ENCODE measurements around the gene ERVFRD-1.
"Not testable (repeated sequence)": the region's sequence is repeated elsewhere in the genome, so short reads cannot be mapped to it uniquely, and the experiment has no call there.

ERVFRD-1 gene

GRCh38 chr6:11087141-11087812 is 24.2 kb downstream of the ERVFRD-1 start:
- not testable (repeated sequence) for H3K27ac ChIP-seq (ENCODE audit: low read depth, low read length, severe bottlenecking); H3K4me1 ChIP-seq (ENCODE audit: control insufficient read depth, insufficient read depth, low read length, poor library complexity, severe bottlenecking); H3K36me3 ChIP-seq (ENCODE audit: control insufficient read depth, insufficient read depth, low read length); H3K4me3 ChIP-seq (ENCODE audit: extremely low read depth, insufficient read depth, low read length, poor library complexity, severe bottlenecking); H3K9me3 ChIP-seq (ENCODE audit: control insufficient read depth, low read length)
- WGBS, 2 experiments (ENCODE audit: insufficient coverage in 2 of 2) = 94 to 95% methylated on average over 38 to 46 of the region's 47 CpGs

- Histone ChIP-seq H3K9me3 (ENCODE audit: control insufficient read depth, low read length) (no peaks in the 10 kb centered on the region), H3K36me3 (ENCODE audit: control insufficient read depth, insufficient read depth, low read length) (no peaks in the 10 kb centered on the region), H3K4me3 (ENCODE audit: extremely low read depth, insufficient read depth, low read length, poor library complexity, severe bottlenecking) (no peak overlapping the region), H3K4me1 (ENCODE audit: control insufficient read depth, insufficient read depth, low read length, poor library complexity, severe bottlenecking) (peaks cover 7% of the 10 kb centered on the region), H3K27ac (ENCODE audit: low read depth, low read length, severe bottlenecking) (peak overlapping the region; percentile 74)
- 0% methylated on average over 1 of the region's 3 CpGs; no CpG with 5 or more reads in 1 of the 2 experiments for WGBS, 2 experiments (ENCODE audit: insufficient coverage in 2 of 2)
Observed at GRCh38 chr6:11085758-11086435, 25.6 kb downstream of the ERVFRD-1 start.

GRCh38 chr6:11083956-11084355 is 27.6 kb downstream of the ERVFRD-1 start:
- no peak overlapping the region for H3K4me3 ChIP-seq (ENCODE audit: extremely low read depth, insufficient read depth, low read length, poor library complexity, severe bottlenecking)
- WGBS, 2 experiments (ENCODE audit: insufficient coverage in 2 of 2) = 90% methylated on average over 3 to 4 of the region's 5 CpGs
- peaks cover 7% of the 10 kb centered on the region for H3K4me1 ChIP-seq (ENCODE audit: control insufficient read depth, insufficient read depth, low read length, poor library complexity, severe bottlenecking)
- H3K27ac ChIP-seq (ENCODE audit: low read depth, low read length, severe bottlenecking) = no peak overlapping the region
- no peaks in the 10 kb centered on the region for H3K36me3 ChIP-seq (ENCODE audit: control insufficient read depth, insufficient read depth, low read length)
- no peaks in the 10 kb centered on the region for H3K9me3 ChIP-seq (ENCODE audit: control insufficient read depth, low read length)

DNA sequence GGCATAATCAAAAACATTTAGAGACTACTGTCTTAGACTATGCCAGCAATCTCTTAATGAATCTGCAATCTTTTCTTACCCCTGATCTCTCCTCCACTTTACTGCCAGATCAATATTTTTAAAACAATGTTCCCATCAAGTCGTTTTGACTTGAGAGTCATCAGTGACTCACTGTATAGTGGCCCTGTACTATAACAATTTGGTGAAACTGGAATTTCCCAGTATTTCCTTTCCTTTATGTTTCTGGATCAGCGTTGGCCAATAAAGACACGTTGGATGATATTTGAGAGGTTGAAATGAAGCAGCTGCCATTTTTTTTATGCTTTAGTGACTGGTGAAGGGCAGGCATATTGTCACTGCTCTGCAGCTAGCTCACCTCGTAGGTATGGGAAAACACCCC is 28.0 kb downstream of the ERVFRD-1 start:
- Histone ChIP-seq H3K36me3 (ENCODE audit: control insufficient read depth, insufficient read depth, low read length) (no peaks in the 10 kb centered on the region), H3K4me3 (ENCODE audit: extremely low read depth, insufficient read depth, low read length, poor library complexity, severe bottlenecking) (no peak overlapping the region), H3K4me1 (ENCODE audit: control insufficient read depth, insufficient read depth, low read length, poor library complexity, severe bottlenecking) (peaks cover 7% of the 10 kb centered on the region), H3K9me3 (ENCODE audit: control insufficient read depth, low read length) (no peaks in the 10 kb centered on the region), H3K27ac (ENCODE audit: low read depth, low read length, severe bottlenecking) (no peak overlapping the region)
- 80 to 100% methylated on average over 1 to 3 of the region's 4 CpGs for WGBS, 2 experiments (ENCODE audit: insufficient coverage in 2 of 2)

DNA sequence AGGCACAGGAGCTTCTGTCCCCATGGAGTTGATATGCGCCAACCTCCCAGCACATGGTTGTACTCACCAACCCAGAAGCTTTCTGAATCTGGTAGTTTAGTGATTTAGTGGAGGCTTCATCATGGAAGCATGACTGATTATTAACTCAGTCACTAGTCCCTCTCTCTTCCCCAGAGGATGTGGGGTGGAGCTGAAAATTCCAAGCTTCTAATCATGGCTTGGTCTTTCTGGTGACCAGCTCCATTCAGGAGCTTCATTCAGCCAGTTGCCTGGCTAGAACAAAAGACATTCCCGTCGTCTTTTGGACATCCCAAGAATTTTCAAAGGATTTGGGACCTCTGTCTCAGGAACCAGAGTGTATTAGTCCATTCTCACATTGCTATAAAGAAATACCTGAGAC is 31.2 kb downstream of the ERVFRD-1 start:
- no peaks in the 10 kb centered on the region for H3K4me1 ChIP-seq (ENCODE audit: control insufficient read depth, insufficient read depth, low read length, poor library complexity, severe bottlenecking)
- H3K36me3 ChIP-seq (ENCODE audit: control insufficient read depth, insufficient read depth, low read length) = no peaks in the 10 kb centered on the region
- no peak overlapping the region for H3K27ac ChIP-seq (ENCODE audit: low read depth, low read length, severe bottlenecking)
- WGBS, 2 experiments (ENCODE audit: insufficient coverage in 2 of 2) = 80% methylated on average over 2 of the region's 3 CpGs; no CpG with 5 or more reads in 1 of the 2 experiments
- no peaks in the 10 kb centered on the region for H3K9me3 ChIP-seq (ENCODE audit: control insufficient read depth, low read length)
- no peak overlapping the region for H3K4me3 ChIP-seq (ENCODE audit: extremely low read depth, insufficient read depth, low read length, poor library complexity, severe bottlenecking)

DNA sequence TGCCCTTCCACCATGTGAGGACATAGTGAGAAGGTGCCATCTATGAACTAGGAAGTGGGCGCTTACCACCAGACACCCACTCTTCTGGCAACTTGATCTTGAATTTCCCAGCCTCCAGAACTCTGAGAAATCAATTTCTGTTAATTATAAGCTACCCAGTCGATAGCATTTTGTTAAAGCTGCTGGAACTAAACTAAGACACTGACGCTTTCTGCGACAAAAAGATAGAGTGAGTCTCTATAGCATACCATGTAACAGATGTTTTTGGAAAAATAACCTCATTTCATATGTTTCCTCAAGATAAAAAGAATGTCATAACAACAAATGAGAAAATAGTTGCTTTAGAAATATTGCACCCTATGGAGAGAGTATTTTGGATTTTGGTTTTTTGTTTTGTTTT is 33.3 kb downstream of the ERVFRD-1 start:
- no peak overlapping the region for H3K27ac ChIP-seq (ENCODE audit: low read depth, low read length, severe bottlenecking)
- H3K36me3 ChIP-seq (ENCODE audit: control insufficient read depth, insufficient read depth, low read length) = no peaks in the 10 kb centered on the region
- H3K9me3 ChIP-seq (ENCODE audit: control insufficient read depth, low read length) = no peaks in the 10 kb centered on the region
- no peaks in the 10 kb centered on the region for H3K4me1 ChIP-seq (ENCODE audit: control insufficient read depth, insufficient read depth, low read length, poor library complexity, severe bottlenecking)
- H3K4me3 ChIP-seq (ENCODE audit: extremely low read depth, insufficient read depth, low read length, poor library complexity, severe bottlenecking) = no peak overlapping the region
- WGBS, 2 experiments (ENCODE audit: insufficient coverage in 2 of 2) = 96 to 100% methylated on average over 1 to 4 of the region's 4 CpGs

DNA sequence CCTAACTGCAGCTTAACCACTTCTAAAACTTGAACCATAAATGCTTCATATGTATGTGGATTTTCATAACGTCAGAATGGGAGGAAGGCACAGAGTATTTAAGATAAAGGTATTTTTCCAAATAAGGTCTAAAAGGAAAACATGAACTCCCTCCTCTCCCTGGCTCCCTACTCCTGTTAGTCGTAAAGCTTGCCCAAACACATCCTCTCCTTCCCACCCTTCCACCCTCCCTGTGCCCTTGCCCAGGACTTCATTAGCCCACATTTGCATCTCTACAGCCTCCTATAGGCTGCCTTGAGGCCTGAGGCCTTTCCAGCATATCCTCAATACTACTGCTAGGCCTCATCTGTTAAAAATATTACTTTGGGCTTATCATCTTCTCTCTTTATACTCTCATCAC is 35.0 kb downstream of the ERVFRD-1 start:
- Histone ChIP-seq H3K4me1 (ENCODE audit: control insufficient read depth, insufficient read depth, low read length, poor library complexity, severe bottlenecking) (no peaks in the 10 kb centered on the region), H3K36me3 (ENCODE audit: control insufficient read depth, insufficient read depth, low read length) (no peaks in the 10 kb centered on the region), H3K27ac (ENCODE audit: low read depth, low read length, severe bottlenecking) (no peak overlapping the region), H3K9me3 (ENCODE audit: control insufficient read depth, low read length) (no peaks in the 10 kb centered on the region), H3K4me3 (ENCODE audit: extremely low read depth, insufficient read depth, low read length, poor library complexity, severe bottlenecking) (no peak overlapping the region)
- WGBS, 2 experiments (ENCODE audit: insufficient coverage in 2 of 2) = 57 to 86% methylated on average over 1 of the region's 2 CpGs

GRCh38 chr6:11072101-11072500 is 39.4 kb downstream of the ERVFRD-1 start:
- WGBS, 2 experiments (ENCODE audit: insufficient coverage in 2 of 2) = 100% methylated on average over 3 of the region's 4 CpGs; no CpG with 5 or more reads in 1 of the 2 experiments
- Histone ChIP-seq H3K4me3 (ENCODE audit: extremely low read depth, insufficient read depth, low read length, poor library complexity, severe bottlenecking) (no peak overlapping the region), H3K36me3 (ENCODE audit: control insufficient read depth, insufficient read depth, low read length) (no peaks in the 10 kb centered on the region), H3K9me3 (ENCODE audit: control insufficient read depth, low read length) (no peaks in the 10 kb centered on the region), H3K4me1 (ENCODE audit: control insufficient read depth, insufficient read depth, low read length, poor library complexity, severe bottlenecking) (peaks cover 4% of the 10 kb centered on the region), H3K27ac (ENCODE audit: low read depth, low read length, severe bottlenecking) (no peak overlapping the region)

DNA sequence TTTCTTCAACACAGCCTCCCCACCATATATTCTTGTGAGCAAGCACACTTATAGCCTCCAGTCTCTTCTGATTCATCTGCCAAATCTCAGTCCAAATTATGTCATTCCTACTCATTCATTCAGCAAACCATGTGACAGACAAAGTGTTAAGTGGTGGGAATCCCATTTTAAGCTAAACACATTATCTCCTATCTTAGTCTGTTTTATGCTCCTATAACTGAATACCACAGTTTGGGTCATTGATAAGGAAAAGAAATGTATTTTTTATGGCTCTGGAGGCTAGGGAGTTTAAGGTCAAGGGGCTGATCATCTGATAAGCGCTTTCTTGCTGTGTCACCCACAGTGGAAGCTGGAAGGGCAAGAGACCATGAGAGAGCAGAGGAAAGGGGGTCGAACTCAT is 41.8 kb downstream of the ERVFRD-1 start:
- no peaks in the 10 kb centered on the region for H3K9me3 ChIP-seq (ENCODE audit: control insufficient read depth, low read length)
- WGBS, 2 experiments (ENCODE audit: insufficient coverage in 2 of 2) = 100% methylated on average over 1 of the region's 2 CpGs; no CpG with 5 or more reads in 1 of the 2 experiments
- H3K36me3 ChIP-seq (ENCODE audit: control insufficient read depth, insufficient read depth, low read length) = no peaks in the 10 kb centered on the region
- no peak overlapping the region for H3K27ac ChIP-seq (ENCODE audit: low read depth, low read length, severe bottlenecking)
- no peak overlapping the region for H3K4me3 ChIP-seq (ENCODE audit: extremely low read depth, insufficient read depth, low read length, poor library complexity, severe bottlenecking)
- H3K4me1 ChIP-seq (ENCODE audit: control insufficient read depth, insufficient read depth, low read length, poor library complexity, severe bottlenecking) = peaks cover 4% of the 10 kb centered on the region

DNA sequence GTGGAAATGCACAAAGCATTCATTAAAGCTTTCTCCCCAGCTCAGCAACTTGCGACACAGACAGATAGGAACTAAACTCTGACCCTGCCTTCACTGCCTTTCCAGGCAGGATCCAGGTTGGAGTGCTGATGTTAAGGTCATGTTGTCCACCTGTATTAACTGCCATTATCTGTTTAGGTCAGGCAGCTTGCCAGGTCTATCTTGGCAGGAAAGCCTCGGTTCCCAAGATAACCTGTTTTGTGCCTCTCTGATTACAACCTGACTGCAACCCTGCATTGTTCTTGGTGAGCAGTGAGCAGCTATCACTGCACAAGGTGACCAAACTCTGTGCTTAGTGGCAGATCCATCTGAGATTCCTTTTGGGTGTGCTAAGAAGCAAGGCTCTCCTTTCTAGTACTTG is 44.2 kb downstream of the ERVFRD-1 start:
- Histone ChIP-seq H3K4me1 (ENCODE audit: control insufficient read depth, insufficient read depth, low read length, poor library complexity, severe bottlenecking) (peaks cover 4% of the 10 kb centered on the region), H3K36me3 (ENCODE audit: control insufficient read depth, insufficient read depth, low read length) (no peaks in the 10 kb centered on the region), H3K4me3 (ENCODE audit: extremely low read depth, insufficient read depth, low read length, poor library complexity, severe bottlenecking) (no peak overlapping the region), H3K27ac (ENCODE audit: low read depth, low read length, severe bottlenecking) (no peak overlapping the region), H3K9me3 (ENCODE audit: control insufficient read depth, low read length) (no peaks in the 10 kb centered on the region)
- 82 to 86% methylated on average over 1 to 2 of the region's 2 CpGs for WGBS, 2 experiments (ENCODE audit: insufficient coverage in 2 of 2)
